ENCODE measurements around the gene LRCH1.

LRCH1 gene

DNA sequence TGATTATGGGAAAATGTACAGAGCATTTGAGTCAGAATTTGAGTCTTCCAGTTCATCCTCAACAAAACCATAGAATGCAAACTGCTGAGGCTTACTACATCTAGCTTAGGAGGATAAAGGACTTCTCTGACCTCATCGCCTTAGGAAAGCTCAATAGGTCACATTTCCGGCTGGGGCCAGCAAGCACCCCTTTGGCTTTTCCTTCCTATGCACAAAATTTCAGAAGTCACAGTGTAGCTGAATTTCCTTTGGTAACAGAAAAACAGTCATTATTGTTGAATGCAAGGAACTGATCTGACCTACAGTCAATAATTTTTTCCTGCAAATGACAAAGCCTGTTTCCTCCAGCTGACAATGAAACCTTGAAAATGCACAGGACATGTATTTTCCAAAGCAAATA lies 32.8 kb upstream of the LRCH1 start:
- H3K4me1 ChIP-seq (ENCODE audit: control insufficient read depth in 2 of 2, insufficient read depth in 1 of 2, low read depth in 1 of 2, low read length in 2 of 2) = peaks cover 3 to 36% of the 10 kb centered on the region in 2 donors
- no peak overlapping the region for H2BK120ac ChIP-seq (ENCODE audit: low read depth, low read length)
- H3K79me1 ChIP-seq (ENCODE audit: low read depth, low read length) = no peaks in the 10 kb centered on the region
- H3K4ac ChIP-seq (ENCODE audit: low read length) = no peak overlapping the region
- H2AFZ ChIP-seq (ENCODE audit: low read length) = peak overlapping the region; percentile 73
- peaks cover 4 to 5% of the 10 kb centered on the region in 2 donors for H3K9me3 ChIP-seq (replicated peaks in 1 of 2; ENCODE audit: control insufficient read depth in 2 of 2, insufficient read depth in 1 of 2, low read depth in 1 of 2, low read length in 2 of 2)
- no peak overlapping the region for H3K4me3 ChIP-seq (ENCODE audit: low read length in 2 of 2)
- H2BK12ac ChIP-seq (ENCODE audit: low read length) = no peak overlapping the region
- H2AK5ac ChIP-seq (ENCODE audit: low read depth, low read length) = no peak overlapping the region
- DNase-seq (ENCODE audit: low spot score) = no peak
- H3K23ac ChIP-seq (ENCODE audit: low read depth, low read length, poor library complexity) = no peak overlapping the region
- no peak overlapping the region for H4K91ac ChIP-seq (ENCODE audit: low read depth, low read length, poor library complexity)
- H3K18ac ChIP-seq (ENCODE audit: low read length) = no peak overlapping the region
- no peak overlapping the region for H2BK5ac ChIP-seq (ENCODE audit: low read length)
- no CpG with 5 or more reads among the region's 2 CpGs for WGBS, 2 donors (ENCODE audit: extremely low coverage in 2 of 2, insufficient read length in 2 of 2, insufficient replicate concordance in 1 of 2)
- H2BK15ac ChIP-seq (ENCODE audit: low read length) = no peak overlapping the region
- no peak overlapping the region for H3K14ac ChIP-seq (ENCODE audit: low read length)
- H3K9ac ChIP-seq (ENCODE audit: low read depth, low read length, poor library complexity) = no peak overlapping the region
- H3K4me2 ChIP-seq (ENCODE audit: insufficient read depth, low read length, poor library complexity, severe bottlenecking) = no peak overlapping the region
- H3K36me3 ChIP-seq (replicated peaks in 1 of 2; ENCODE audit: control insufficient read depth in 2 of 2, insufficient read depth in 2 of 2, low read length in 2 of 2) = no peaks in the 10 kb centered on the region
- H4K8ac ChIP-seq (ENCODE audit: low read depth, low read length) = no peak overlapping the region
- H3K27me3 ChIP-seq (ENCODE audit: control insufficient read depth in 3 of 3, insufficient read depth in 3 of 3, low read depth in 1 of 3, low read length in 3 of 3) = no peaks in the 10 kb centered on the region
- H3K27ac ChIP-seq (replicated peaks; ENCODE audit: low read length) = no peak overlapping the region

DNA sequence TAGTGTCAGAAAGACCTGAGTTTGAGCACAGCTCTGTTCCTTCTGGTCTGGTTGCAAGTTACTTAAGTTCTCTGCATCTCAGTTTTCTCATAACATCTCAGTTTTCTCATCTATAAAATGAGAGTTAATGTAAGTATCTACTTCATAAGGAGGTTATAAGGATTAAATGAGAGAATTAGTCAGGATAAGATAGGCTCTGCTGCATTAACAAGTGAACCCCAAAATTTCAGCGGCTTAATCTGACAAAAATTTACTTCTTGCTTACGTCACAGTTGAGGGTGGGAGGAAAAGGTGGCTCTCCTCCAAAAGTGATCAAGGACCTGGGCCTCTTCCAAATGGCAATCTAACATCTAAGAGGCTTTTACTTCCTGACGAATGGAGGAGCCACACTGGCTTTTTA lies 31.5 kb upstream of the LRCH1 start:
- Histone ChIP-seq H3K23ac (ENCODE audit: low read depth, low read length, poor library complexity) (no peak overlapping the region), H3K18ac (ENCODE audit: low read length) (no peak overlapping the region), H4K91ac (ENCODE audit: low read depth, low read length, poor library complexity) (no peak overlapping the region), H2BK12ac (ENCODE audit: low read length) (no peak overlapping the region), H2AFZ (ENCODE audit: low read length) (no peak overlapping the region), H3K14ac (ENCODE audit: low read length) (no peak overlapping the region), H2BK120ac (ENCODE audit: low read depth, low read length) (no peak overlapping the region), H3K9me3 (replicated peaks in 1 of 2; ENCODE audit: control insufficient read depth in 2 of 2, insufficient read depth in 1 of 2, low read depth in 1 of 2, low read length in 2 of 2) (peaks cover 2% of the 10 kb centered on the region in 2 donors), H4K8ac (ENCODE audit: low read depth, low read length) (no peak overlapping the region), H3K27ac (replicated peaks; ENCODE audit: low read length) (no peak overlapping the region), H3K4ac (ENCODE audit: low read length) (no peak overlapping the region), H2BK15ac (ENCODE audit: low read length) (no peak overlapping the region), H3K4me2 (ENCODE audit: insufficient read depth, low read length, poor library complexity, severe bottlenecking) (no peak overlapping the region), H3K79me1 (ENCODE audit: low read depth, low read length) (no peaks in the 10 kb centered on the region), H3K4me1 (ENCODE audit: control insufficient read depth in 2 of 2, insufficient read depth in 1 of 2, low read depth in 1 of 2, low read length in 2 of 2) (peaks cover 3 to 32% of the 10 kb centered on the region in 2 donors), H2AK5ac (ENCODE audit: low read depth, low read length) (no peak overlapping the region), H2BK5ac (ENCODE audit: low read length) (no peak overlapping the region), H3K4me3 (ENCODE audit: low read length in 2 of 2) (no peak overlapping the region), H3K9ac (ENCODE audit: low read depth, low read length, poor library complexity) (no peak overlapping the region), H3K27me3 (ENCODE audit: control insufficient read depth in 3 of 3, insufficient read depth in 3 of 3, low read depth in 1 of 3, low read length in 3 of 3) (no peaks in the 10 kb centered on the region), H3K36me3 (replicated peaks in 1 of 2; ENCODE audit: control insufficient read depth in 2 of 2, insufficient read depth in 2 of 2, low read length in 2 of 2) (no peaks in the 10 kb centered on the region)
- WGBS, 2 donors (ENCODE audit: extremely low coverage in 2 of 2, insufficient read length in 2 of 2, insufficient replicate concordance in 1 of 2) = no CpG with 5 or more reads among the region's 3 CpGs
- DNase-seq (ENCODE audit: low spot score) = no peak

- no CpG with 5 or more reads among the region's 4 CpGs for WGBS, 2 donors (ENCODE audit: extremely low coverage in 2 of 2, insufficient read length in 2 of 2, insufficient replicate concordance in 1 of 2)
- DNase-seq (ENCODE audit: low spot score) = no peak
- H2BK12ac ChIP-seq (ENCODE audit: low read length) = no peak overlapping the region
- H3K4me3 ChIP-seq (ENCODE audit: low read length in 2 of 2) = no peak overlapping the region
- no peaks in the 10 kb centered on the region for H3K27me3 ChIP-seq (ENCODE audit: control insufficient read depth in 3 of 3, insufficient read depth in 3 of 3, low read depth in 1 of 3, low read length in 3 of 3)
- no peak overlapping the region for H3K9ac ChIP-seq (ENCODE audit: low read depth, low read length, poor library complexity)
- no peak overlapping the region for H3K4me2 ChIP-seq (ENCODE audit: insufficient read depth, low read length, poor library complexity, severe bottlenecking)
- H2BK120ac ChIP-seq (ENCODE audit: low read depth, low read length) = no peak overlapping the region
- H3K9me3 ChIP-seq (replicated peaks in 1 of 2; ENCODE audit: control insufficient read depth in 2 of 2, insufficient read depth in 1 of 2, low read depth in 1 of 2, low read length in 2 of 2) = peaks cover 2% of the 10 kb centered on the region in 2 donors
- H3K23ac ChIP-seq (ENCODE audit: low read depth, low read length, poor library complexity) = no peak overlapping the region
- H3K4me1 ChIP-seq (ENCODE audit: control insufficient read depth in 2 of 2, insufficient read depth in 1 of 2, low read depth in 1 of 2, low read length in 2 of 2) = peaks cover 3 to 26% of the 10 kb centered on the region in 2 donors
- no peak overlapping the region for H4K8ac ChIP-seq (ENCODE audit: low read depth, low read length)
- H3K36me3 ChIP-seq (replicated peaks in 1 of 2; ENCODE audit: control insufficient read depth in 2 of 2, insufficient read depth in 2 of 2, low read length in 2 of 2) = no peaks in the 10 kb centered on the region
- no peak overlapping the region for H3K14ac ChIP-seq (ENCODE audit: low read length)
- H3K27ac ChIP-seq (replicated peaks; ENCODE audit: low read length) = no peak overlapping the region
- no peaks in the 10 kb centered on the region for H3K79me1 ChIP-seq (ENCODE audit: low read depth, low read length)
- H2AFZ ChIP-seq (ENCODE audit: low read length) = no peak overlapping the region
- H2AK5ac ChIP-seq (ENCODE audit: low read depth, low read length) = no peak overlapping the region
- H2BK15ac ChIP-seq (ENCODE audit: low read length) = no peak overlapping the region
- H3K4ac ChIP-seq (ENCODE audit: low read length) = no peak overlapping the region
- H3K18ac ChIP-seq (ENCODE audit: low read length) = no peak overlapping the region
- H4K91ac ChIP-seq (ENCODE audit: low read depth, low read length, poor library complexity) = no peak overlapping the region
- no peak overlapping the region for H2BK5ac ChIP-seq (ENCODE audit: low read length)
Measured at GRCh38 chr13:46521921-46522747, 30.8 kb upstream of the LRCH1 start.

- Histone ChIP-seq H3K23ac (ENCODE audit: low read depth, low read length, poor library complexity) (no peak overlapping the region), H3K4ac (ENCODE audit: low read length) (no peak overlapping the region), H3K4me3 (ENCODE audit: low read length in 2 of 2) (no peak overlapping the region), H2BK5ac (ENCODE audit: low read length) (no peak overlapping the region), H4K8ac (ENCODE audit: low read depth, low read length) (no peak overlapping the region), H3K14ac (ENCODE audit: low read length) (no peak overlapping the region), H2BK120ac (ENCODE audit: low read depth, low read length) (no peak overlapping the region), H3K79me1 (ENCODE audit: low read depth, low read length) (no peaks in the 10 kb centered on the region), H3K27me3 (ENCODE audit: control insufficient read depth in 3 of 3, insufficient read depth in 3 of 3, low read depth in 1 of 3, low read length in 3 of 3) (no peaks in the 10 kb centered on the region), H4K91ac (ENCODE audit: low read depth, low read length, poor library complexity) (no peak overlapping the region), H2BK12ac (ENCODE audit: low read length) (no peak overlapping the region), H3K4me2 (ENCODE audit: insufficient read depth, low read length, poor library complexity, severe bottlenecking) (no peak overlapping the region), H2AFZ (ENCODE audit: low read length) (no peak overlapping the region), H3K18ac (ENCODE audit: low read length) (no peak overlapping the region), H3K36me3 (replicated peaks in 1 of 2; ENCODE audit: control insufficient read depth in 2 of 2, insufficient read depth in 2 of 2, low read length in 2 of 2) (no peaks in the 10 kb centered on the region), H3K27ac (replicated peaks; ENCODE audit: low read length) (no peak overlapping the region), H3K9me3 (replicated peaks in 1 of 2; ENCODE audit: control insufficient read depth in 2 of 2, insufficient read depth in 1 of 2, low read depth in 1 of 2, low read length in 2 of 2) (peaks cover 2% of the 10 kb centered on the region in 2 donors), H2BK15ac (ENCODE audit: low read length) (no peak overlapping the region), H3K9ac (ENCODE audit: low read depth, low read length, poor library complexity) (no peak overlapping the region), H2AK5ac (ENCODE audit: low read depth, low read length) (no peak overlapping the region), H3K4me1 (ENCODE audit: control insufficient read depth in 2 of 2, insufficient read depth in 1 of 2, low read depth in 1 of 2, low read length in 2 of 2) (peaks cover 2 to 25% of the 10 kb centered on the region in 2 donors)
- no peak for DNase-seq (ENCODE audit: low spot score)
Measured at GRCh38 chr13:46522748-46523030, 30.3 kb upstream of the LRCH1 start.

All from neuronal stem cell (in vitro differentiated cells).